ENCODE measurements around the gene ADAMTSL5.
"Not testable (repeated sequence)": the region's sequence is repeated elsewhere in the genome, so short reads cannot be mapped to it uniquely, and the experiment has no call there.

ADAMTSL5 gene

GRCh38 chr19:1483979-1484428 lies 28.8 kb downstream of the ADAMTSL5 start:
- no peak for DNase-seq (ENCODE audit: extremely low read depth, low read depth)
- TF ChIP-seq CTCF (IDR thresholded peaks at IDR 0.05; ENCODE audit: low read depth, low read length): no peak

- TF ChIP-seq CTCF (IDR thresholded peaks at IDR 0.05; ENCODE audit: low read depth, low read length): no peak
Measured at GRCh38 chr19:1483131-1483978, 29.5 kb downstream of the ADAMTSL5 start.

DNA sequence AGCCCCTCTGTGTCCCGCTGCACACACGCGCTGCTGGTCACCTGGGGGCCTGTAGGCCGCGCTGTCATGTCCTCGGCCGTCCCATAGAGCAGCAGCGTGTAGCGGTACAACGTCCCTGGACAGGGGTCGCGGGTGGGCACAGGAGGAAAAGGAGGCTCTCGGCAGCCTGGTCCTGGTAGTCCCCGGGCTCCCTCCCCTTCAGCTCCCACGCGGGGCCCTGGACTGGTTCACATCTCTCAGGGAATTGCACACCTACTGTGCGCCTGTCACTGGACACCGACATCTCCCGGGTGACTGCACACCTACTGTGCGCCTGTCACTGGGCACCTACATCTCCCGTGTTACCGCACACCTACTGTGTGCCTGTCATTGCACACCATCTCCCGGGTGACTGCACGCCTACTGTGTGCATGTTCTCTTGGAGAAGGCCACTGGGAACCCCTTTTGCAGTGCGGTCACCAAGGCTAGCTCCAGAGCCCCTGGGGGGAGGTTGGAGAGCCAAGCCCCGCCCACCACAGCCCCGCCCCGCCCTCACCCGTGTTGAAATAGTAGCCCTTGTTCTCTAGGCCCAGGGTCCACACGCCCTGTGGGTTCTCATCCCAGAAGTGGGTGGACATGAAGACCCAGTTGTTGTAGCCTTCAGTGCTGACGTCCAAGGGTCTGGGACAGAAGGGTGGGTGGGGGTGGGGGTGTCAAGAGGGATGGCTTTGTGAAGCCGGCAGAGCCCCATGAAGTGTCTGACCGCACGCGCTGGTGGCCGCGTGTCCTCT lies 30.3 kb downstream of the ADAMTSL5 start:
- DNase-seq (ENCODE audit: extremely low read depth, low read depth): no peak
- TF ChIP-seq CTCF (IDR thresholded peaks at IDR 0.05; ENCODE audit: low read depth, low read length): no peak

More at GRCh38 chr19:1483131-1483978, 29.5 kb downstream of the ADAMTSL5 start:
- DNase-seq (ENCODE audit: extremely low read depth, low read depth): no peak

DNA sequence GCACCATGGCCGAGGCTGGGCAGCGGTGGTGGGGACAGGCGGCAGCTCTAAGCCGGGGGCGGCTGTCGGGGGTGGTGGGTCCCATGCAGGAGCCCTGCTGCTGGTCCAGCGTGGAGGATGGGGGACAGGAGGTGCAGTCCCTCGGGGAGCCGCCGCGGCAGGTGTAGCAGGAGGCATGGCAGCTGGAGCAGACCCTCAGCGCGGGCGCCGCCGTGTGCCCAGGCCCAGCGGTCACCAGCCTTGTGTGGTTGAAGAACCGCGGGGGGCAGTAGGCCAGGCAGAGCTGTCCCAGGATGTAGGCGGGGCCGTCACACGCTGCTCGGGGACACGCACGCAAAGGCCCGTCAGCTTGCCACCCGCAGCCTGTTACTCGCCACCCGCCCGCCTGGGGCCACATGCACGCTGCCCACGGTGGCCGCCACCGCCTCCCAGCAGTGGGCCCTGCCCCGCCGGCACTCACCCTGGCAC lies 30.9 kb downstream of the ADAMTSL5 start:
- DNase-seq (ENCODE audit: extremely low read depth, low read depth): no peak
- TF ChIP-seq CTCF (IDR thresholded peaks at IDR 0.05; ENCODE audit: low read depth, low read length): no peak

DNA sequence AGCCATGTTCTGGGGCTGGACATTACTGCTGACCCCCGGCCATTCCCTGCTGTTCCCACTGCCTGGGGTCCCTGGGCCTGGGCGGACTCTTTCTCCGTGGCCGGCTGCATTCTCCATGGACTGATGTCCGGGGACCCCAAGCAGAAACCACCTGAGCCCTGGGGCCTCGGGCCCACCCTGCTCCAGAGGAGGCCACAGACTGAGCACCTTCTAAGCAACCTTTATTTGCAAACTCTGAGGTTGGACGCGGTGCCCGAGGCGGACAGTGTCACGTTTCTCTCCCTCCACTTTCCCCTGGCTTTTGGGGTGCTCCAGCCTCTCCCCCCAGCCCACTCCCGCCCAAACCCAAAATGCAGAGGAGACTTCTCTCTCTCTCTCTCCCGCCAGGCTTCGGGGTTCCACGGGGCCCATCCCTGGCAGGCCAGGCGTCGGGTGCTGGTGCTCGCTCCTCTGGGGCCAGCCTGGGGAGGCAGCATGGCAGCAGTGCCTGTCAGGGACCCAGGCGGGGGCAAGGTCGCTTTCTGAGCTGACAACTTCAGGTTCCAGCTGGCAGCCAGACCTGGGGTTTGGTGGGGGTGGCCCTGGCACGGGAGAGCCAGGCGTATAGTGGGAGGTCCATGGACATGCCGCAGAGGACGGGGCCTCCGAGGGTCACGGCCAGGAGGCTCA lies 31.5 kb downstream of the ADAMTSL5 start:
- TF ChIP-seq CTCF (IDR thresholded peaks at IDR 0.05; ENCODE audit: low read depth, low read length): no peak
- DNase-seq (ENCODE audit: extremely low read depth, low read depth): no peak

- no peak for TF ChIP-seq CTCF (IDR thresholded peaks at IDR 0.05; ENCODE audit: low read depth, low read length)
- DNase-seq (ENCODE audit: extremely low read depth, low read depth): peak; percentile 76
Measured at GRCh38 chr19:1478934-1479707, 33.7 kb downstream of the ADAMTSL5 start, which contains the start of gene C19orf25. Gene C19orf25 (minus strand): TSS chr19:1479215. CDS start chr19:1478903, 312 bp downstream.

- not testable (repeated sequence) for DNase-seq (ENCODE audit: extremely low read depth, low read depth)
Measured at GRCh38 chr19:1477056-1477455, 35.8 kb downstream of the ADAMTSL5 start.
